SU-DHL-6 (cell line): ENCODE measurements around the gene TFEB.

Experiments used
- EZH2phosphoT487 ChIP-seq: fragments of 200-600 bp; sonication (generic), shearing (Covaris generic); conservative IDR thresholded peaks from 2 replicates; pipeline ENCODE4 v1.6.1; 2018; ENCODE audit warnings: mild to moderate bottlenecking, antibody characterized with exemption, low read length, moderate library complexity, mixed read lengths
- TF ChIP-seq, protein P1 (sequence below): fragments of 200-600 bp; sonication (generic); IDR thresholded peaks from one replicate; pipeline ENCODE4 v1.5.1; 2017; ENCODE audit warnings: antibody characterized with exemption, mild to moderate bottlenecking, low read length, moderate library complexity; ENCODE audit not compliant: insufficient read depth, poor library complexity, severe bottlenecking

GRCh38 chr6:41731561-41732086 lies 3.8 kb downstream of the TFEB start:
- TF ChIP-seq, protein P1, sequence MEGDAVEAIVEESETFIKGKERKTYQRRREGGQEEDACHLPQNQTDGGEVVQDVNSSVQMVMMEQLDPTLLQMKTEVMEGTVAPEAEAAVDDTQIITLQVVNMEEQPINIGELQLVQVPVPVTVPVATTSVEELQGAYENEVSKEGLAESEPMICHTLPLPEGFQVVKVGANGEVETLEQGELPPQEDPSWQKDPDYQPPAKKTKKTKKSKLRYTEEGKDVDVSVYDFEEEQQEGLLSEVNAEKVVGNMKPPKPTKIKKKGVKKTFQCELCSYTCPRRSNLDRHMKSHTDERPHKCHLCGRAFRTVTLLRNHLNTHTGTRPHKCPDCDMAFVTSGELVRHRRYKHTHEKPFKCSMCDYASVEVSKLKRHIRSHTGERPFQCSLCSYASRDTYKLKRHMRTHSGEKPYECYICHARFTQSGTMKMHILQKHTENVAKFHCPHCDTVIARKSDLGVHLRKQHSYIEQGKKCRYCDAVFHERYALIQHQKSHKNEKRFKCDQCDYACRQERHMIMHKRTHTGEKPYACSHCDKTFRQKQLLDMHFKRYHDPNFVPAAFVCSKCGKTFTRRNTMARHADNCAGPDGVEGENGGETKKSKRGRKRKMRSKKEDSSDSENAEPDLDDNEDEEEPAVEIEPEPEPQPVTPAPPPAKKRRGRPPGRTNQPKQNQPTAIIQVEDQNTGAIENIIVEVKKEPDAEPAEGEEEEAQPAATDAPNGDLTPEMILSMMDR, result no peak
- no peak for TF ChIP-seq EZH2phosphoT487
